Tongue (tissue), 2 donors: ENCODE data around the gene MAPK7. TPM values are rescaled to one million over a fixed set of nuclear protein-coding genes. Genes with fewer than 3 reads are reported as not detected.

Experiments
- DNase-seq: peaks from one replicate; pipeline ENCODE4 v3.0.0-alpha.2; 2015
- total RNA-seq: library from RNA; depleted of rRNA; stranded (reverse); fragments of >200 nt; gene quantifications from one replicate; pipeline ENCODE4 v1.2.3, GENCODE V29; 2014

The MAPK7 gene
- total RNA-seq, 1 donor from 2014 or later: 29.3 TPM

GRCh38 chr17:19401321-19402010 lies 23.2 kb downstream of the MAPK7 start:
- no peak for DNase-seq

- DNase-seq: no peak
Measured at GRCh38 chr17:19402171-19402570, 23.9 kb downstream of the MAPK7 start.

GRCh38 chr17:19403021-19403420 lies 24.7 kb downstream of the MAPK7 start:
- no peak for DNase-seq

GRCh38 chr17:19404264-19404663 lies 26.0 kb downstream of the MAPK7 start:
- DNase-seq: no peak

- no peak for DNase-seq
Measured at GRCh38 chr17:19405114-19405513, 26.8 kb downstream of the MAPK7 start.

- no peak for DNase-seq
Measured at GRCh38 chr17:19407601-19408345, 29.5 kb downstream of the MAPK7 start.

- DNase-seq: no peak
Measured at GRCh38 chr17:19408346-19408710, 30.0 kb downstream of the MAPK7 start.

GRCh38 chr17:19409066-19409465 lies 30.8 kb downstream of the MAPK7 start:
- no peak for DNase-seq

GRCh38 chr17:19409509-19409908 lies 31.2 kb downstream of the MAPK7 start:
- no peak for DNase-seq

GRCh38 chr17:19410091-19410490 lies 31.8 kb downstream of the MAPK7 start:
- DNase-seq: no peak

GRCh38 chr17:19410875-19411620 lies 32.8 kb downstream of the MAPK7 start, which contains the start of gene RNF112:
Gene RNF112 (plus strand): TSS chr17:19411232. CDS start chr17:19411409, 177 bp downstream.
- DNase-seq: no peak

GRCh38 chr17:19411631-19412030 lies 33.3 kb downstream of the MAPK7 start:
- DNase-seq: peak; percentile 43

- no peak for DNase-seq
Measured at GRCh38 chr17:19412510-19412909, 34.2 kb downstream of the MAPK7 start.

GRCh38 chr17:19412984-19413383 lies 34.7 kb downstream of the MAPK7 start:
- DNase-seq: no peak

- no peak for DNase-seq
Measured at GRCh38 chr17:19413761-19414160, 35.5 kb downstream of the MAPK7 start.

GRCh38 chr17:19414396-19415280 lies 36.3 kb downstream of the MAPK7 start:
- no peak for DNase-seq

- DNase-seq: no peak
Measured at GRCh38 chr17:19415311-19415710, 37.0 kb downstream of the MAPK7 start.

- no peak for DNase-seq
Measured at GRCh38 chr17:19415806-19416775, 37.8 kb downstream of the MAPK7 start.

GRCh38 chr17:19417611-19418010 lies 39.3 kb downstream of the MAPK7 start:
- DNase-seq: no peak

GRCh38 chr17:19418251-19418992 lies 40.1 kb downstream of the MAPK7 start:
- DNase-seq: peak; percentile 82
